Omental fat pad (tissue), 4 donors: Measurements from ENCODE around the gene CEP97. TPM values are rescaled to one million over a fixed set of nuclear protein-coding genes. Genes with fewer than 3 reads are reported as not detected.

ENCODE experiments used
- ATAC-seq: fragments of 150-250 bp; one replicate; pipeline ENCODE4 v1.9.1; 2016; ENCODE audit warnings: mild to moderate bottlenecking, moderate library complexity; ENCODE audit not compliant: low FRiP score
- DNase-seq: peaks from one replicate; pipeline ENCODE4 v3.0.0-alpha.2; 2019; ENCODE audit warnings: low spot score
- total RNA-seq, 4 donors: library from RNA; depleted of rRNA; stranded (reverse); fragments of >200 nt; gene quantifications; one replicate each; pipeline ENCODE4 v1.1.0, GENCODE V29; 2016
- TF ChIP-seq, protein P1 (sequence below), 3 donors: fragments of 450-650 bp; IDR thresholded peaks; one replicate each; pipeline ENCODE4 v1.5.1; 2016 to 2017; ENCODE audit warnings: antibody characterized with exemption in 3 of 3, mild to moderate bottlenecking in 3 of 3, moderate library complexity in 2 of 3

CEP97 gene
- total RNA-seq, 4 donors from 2014 or later, result 5.0 to 10.2 (median 5.3) TPM

GRCh38 chr3:101803939-101804338 is 79.5 kb downstream of the CEP97 start:
- TF ChIP-seq, protein P1, sequence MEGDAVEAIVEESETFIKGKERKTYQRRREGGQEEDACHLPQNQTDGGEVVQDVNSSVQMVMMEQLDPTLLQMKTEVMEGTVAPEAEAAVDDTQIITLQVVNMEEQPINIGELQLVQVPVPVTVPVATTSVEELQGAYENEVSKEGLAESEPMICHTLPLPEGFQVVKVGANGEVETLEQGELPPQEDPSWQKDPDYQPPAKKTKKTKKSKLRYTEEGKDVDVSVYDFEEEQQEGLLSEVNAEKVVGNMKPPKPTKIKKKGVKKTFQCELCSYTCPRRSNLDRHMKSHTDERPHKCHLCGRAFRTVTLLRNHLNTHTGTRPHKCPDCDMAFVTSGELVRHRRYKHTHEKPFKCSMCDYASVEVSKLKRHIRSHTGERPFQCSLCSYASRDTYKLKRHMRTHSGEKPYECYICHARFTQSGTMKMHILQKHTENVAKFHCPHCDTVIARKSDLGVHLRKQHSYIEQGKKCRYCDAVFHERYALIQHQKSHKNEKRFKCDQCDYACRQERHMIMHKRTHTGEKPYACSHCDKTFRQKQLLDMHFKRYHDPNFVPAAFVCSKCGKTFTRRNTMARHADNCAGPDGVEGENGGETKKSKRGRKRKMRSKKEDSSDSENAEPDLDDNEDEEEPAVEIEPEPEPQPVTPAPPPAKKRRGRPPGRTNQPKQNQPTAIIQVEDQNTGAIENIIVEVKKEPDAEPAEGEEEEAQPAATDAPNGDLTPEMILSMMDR (IDR thresholded peaks at IDR 0.05), result no peak
- ATAC-seq, result no peak
- no peak for DNase-seq

DNA sequence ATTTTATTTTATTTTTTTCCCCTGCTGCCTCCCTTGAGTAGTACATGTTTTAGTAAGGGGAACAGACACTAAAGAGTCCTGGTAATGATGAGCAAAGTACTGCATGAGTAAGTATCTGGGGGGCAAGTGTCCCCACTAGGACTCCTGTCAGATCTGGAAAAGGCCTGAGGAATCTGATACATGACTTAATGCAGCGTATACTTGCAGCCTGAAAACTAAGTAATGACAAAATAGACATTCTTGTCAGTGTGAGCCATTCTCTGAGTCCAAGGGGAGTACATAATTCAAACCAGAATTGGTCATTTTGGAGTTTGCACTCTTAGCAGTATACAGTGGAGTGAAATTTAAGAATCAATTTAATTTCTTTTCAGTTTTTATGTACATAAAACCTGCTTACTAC is 82.1 kb downstream of the CEP97 start:
- TF ChIP-seq, protein P1 (IDR thresholded peaks at IDR 0.05), result no peak
- DNase-seq (no peak), ATAC-seq (no peak)

DNA sequence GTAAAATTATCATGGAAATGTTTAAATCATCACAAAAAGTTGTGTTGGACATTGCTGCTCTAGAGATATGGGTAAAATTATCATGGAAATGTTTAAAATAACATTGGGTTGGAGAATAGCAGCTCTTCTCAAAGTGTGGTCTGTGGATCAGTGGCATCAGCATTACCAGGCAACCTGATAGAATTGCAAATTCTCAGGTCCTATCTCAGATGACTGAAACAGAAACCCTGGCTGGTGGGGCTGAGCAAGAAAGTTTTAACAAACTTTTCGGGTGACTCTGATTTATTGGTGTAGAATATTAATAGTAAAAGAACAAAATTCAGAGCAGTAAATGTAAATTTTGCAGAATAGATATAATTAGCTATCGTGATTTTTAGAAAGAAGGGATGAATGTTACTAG is 83.5 kb downstream of the CEP97 start:
- no peak for DNase-seq
- ATAC-seq, result no peak
- TF ChIP-seq, protein P1 (IDR thresholded peaks at IDR 0.05), result no peak

- DNase-seq (no peak), ATAC-seq (no peak)
- TF ChIP-seq, protein P1 (IDR thresholded peaks at IDR 0.05), result peak in 2 of 3 donors; percentile 17 to 24
Observed at GRCh38 chr3:101809178-101810021, 85.0 kb downstream of the CEP97 start.

- DNase-seq (no peak), ATAC-seq (no peak)
- TF ChIP-seq, protein P1 (IDR thresholded peaks at IDR 0.05), result no peak
Observed at GRCh38 chr3:101810022-101810418, 85.6 kb downstream of the CEP97 start.

DNA sequence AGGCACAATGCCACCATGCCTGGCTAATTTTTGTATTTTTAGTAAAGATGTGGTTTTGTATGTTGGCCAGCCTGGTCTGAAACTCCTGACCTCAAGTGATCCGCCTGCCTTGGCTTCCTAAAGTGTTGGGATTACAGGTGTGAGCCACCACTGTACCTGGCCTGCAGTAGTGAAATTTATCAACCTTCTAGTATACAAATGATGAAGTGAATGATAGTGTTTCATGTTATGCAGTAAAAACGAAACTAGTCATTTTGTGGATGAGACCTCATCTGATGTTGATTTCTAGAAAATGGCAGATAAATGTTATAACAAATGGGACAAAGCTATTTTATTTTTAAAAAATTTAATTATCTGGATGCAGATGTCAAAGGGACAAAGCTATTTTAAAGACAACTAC is 87.5 kb downstream of the CEP97 start:
- no peak for ATAC-seq
- TF ChIP-seq, protein P1 (IDR thresholded peaks at IDR 0.05), result no peak

DNA sequence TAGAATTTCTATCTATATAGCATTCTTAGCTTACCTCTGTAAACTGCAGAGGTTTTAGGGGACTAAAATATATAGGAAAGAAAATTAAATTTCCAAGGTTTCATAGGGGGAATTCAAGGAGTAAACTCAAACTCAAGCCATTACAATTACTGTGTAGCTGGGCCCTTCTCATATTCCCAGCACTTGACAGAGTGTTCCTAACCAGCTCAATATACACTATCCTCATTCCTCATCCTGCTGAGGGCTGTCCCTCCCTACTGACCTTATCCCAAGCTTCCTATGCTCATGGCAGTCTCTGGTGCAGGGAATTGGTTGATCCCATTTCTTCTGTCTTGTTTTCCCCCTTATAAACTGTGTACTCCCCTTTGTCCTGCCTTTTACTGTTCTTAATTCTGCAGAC is 88.5 kb downstream of the CEP97 start:
- no peak for DNase-seq
- TF ChIP-seq, protein P1 (IDR thresholded peaks at IDR 0.05), result no peak
- ATAC-seq, result no peak

More for the DNA sequence above, 87.5 kb downstream of the CEP97 start:
- DNase-seq, result no peak
